ENCODE measurements around the gene DPH3.

GRCh38 chr3:16245609-16246008, 19.1 kb downstream of the DPH3 start:
- TF ChIP-seq, protein P1, sequence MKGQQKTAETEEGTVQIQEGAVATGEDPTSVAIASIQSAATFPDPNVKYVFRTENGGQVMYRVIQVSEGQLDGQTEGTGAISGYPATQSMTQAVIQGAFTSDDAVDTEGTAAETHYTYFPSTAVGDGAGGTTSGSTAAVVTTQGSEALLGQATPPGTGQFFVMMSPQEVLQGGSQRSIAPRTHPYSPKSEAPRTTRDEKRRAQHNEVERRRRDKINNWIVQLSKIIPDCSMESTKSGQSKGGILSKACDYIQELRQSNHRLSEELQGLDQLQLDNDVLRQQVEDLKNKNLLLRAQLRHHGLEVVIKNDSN (IDR thresholded peaks at IDR 0.05) = no peak
- no peak for TF ChIP-seq YY1 (IDR thresholded peaks at IDR 0.05; ENCODE audit: low read depth)
- no peak for TF ChIP-seq EP300 (IDR thresholded peaks at IDR 0.05; ENCODE audit: borderline replicate concordance)
- no peak for TF ChIP-seq REST (IDR thresholded peaks at IDR 0.05; ENCODE audit: low read depth)
- TF ChIP-seq, protein P2, sequence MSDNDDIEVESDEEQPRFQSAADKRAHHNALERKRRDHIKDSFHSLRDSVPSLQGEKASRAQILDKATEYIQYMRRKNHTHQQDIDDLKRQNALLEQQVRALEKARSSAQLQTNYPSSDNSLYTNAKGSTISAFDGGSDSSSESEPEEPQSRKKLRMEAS (IDR thresholded peaks at IDR 0.05) = no peak
- TF ChIP-seq EGR1 (IDR thresholded peaks at IDR 0.05) = no peak
